ENCODE measurements around the gene STK32C.
A peak's percentile ranks its signal among the peaks of the same experiment; 100 is the strongest.
"Not testable (repeated sequence)": the region's sequence is repeated elsewhere in the genome, so short reads cannot be mapped to it uniquely, and the experiment has no call there.

The STK32C gene

DNA sequence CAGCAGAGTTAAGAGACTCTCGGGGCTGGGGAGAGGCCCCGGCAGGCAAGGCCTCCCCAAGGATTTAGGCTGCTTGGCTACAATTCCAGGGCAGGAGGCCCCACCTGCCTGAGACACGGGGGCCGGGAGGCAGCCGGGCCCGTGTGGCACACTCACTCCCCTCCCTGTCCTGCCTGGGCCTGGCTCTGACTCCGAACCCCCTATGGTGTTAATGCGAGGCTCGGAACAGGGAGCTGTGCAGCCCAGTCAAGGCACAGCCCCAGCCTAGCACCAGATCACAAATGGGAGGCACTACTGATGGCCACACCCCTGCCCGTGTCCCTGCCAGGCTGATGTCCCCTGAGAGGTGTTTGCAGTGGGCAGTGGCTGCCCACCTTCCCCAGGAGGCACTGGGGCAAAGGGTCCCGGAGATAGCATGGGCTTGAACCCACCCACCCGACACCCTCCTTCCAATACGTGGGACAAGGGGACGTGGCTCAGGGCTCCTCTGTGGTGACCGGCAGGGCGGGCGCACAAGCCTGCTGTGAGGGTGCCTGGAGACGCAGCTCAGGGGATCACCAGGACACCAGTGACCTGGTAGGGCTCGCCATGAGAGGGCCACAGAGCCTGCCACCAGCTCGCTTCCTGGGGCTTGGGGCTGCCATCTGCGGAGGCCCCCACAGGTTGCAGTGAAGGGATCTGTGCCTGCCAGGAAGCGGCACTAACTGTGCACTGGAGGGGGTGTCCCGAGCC, 84.0 kb downstream of the STK32C start:
- no peak overlapping the region for H3K27ac ChIP-seq
- DNase-seq (ENCODE audit: low read depth, low spot score) = no peak

- H3K27ac ChIP-seq = no peak overlapping the region
- DNase-seq (ENCODE audit: low read depth, low spot score) = peak; percentile 16
These were observed 84.6 kb downstream of the STK32C start for GRCh38 chr10:132223156-132223590.

GRCh38 chr10:132222726-132223125, 85.0 kb downstream of the STK32C start:
- DNase-seq (ENCODE audit: low read depth, low spot score) = no peak
- H3K27ac ChIP-seq = no peak overlapping the region

DNA sequence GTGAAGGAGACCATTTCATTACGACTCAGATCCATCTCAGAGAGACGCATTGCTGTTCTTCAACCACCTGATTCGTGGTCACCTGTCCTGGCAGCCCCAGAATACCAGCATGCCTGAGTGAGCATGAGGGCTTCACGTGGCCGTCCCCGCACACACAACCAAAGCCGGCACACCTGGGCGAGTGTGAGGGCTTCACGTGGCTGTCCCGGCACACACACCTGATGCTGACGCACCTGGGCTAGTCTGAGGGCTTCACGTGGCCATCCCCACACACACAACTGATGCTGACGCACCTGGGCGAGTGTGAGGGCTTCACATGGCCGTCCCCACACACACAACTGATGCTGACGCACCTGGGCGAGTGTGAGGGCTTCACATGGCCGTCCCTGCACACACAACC, 86.8 kb downstream of the STK32C start:
- H3K27ac ChIP-seq; DNase-seq (ENCODE audit: low read depth, low spot score): not testable (repeated sequence)

- no peak overlapping the region for H3K27ac ChIP-seq
- no peak for DNase-seq (ENCODE audit: low read depth, low spot score)
These were observed 87.7 kb downstream of the STK32C start for GRCh38 chr10:132220061-132220460.

DNA sequence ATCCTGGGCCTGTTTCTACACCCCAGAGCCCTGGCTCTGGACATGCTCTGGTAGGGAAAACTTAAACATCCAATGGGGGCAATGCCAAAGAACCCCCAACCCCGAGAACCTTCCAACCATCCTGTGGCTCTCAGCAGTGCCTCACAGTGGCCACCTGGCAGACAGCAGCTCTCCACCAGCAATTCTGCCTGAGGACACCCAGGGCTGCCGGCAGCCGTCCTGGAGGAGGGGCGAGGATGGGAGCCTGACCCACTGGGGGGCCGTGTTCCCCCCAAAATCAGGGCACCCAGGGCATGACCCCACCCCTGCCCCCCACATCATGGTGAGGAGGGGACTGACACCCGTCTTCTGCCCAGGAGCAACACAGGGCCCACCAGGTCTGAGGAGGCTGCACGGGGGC, 88.3 kb downstream of the STK32C start:
- H3K27ac ChIP-seq = no peak overlapping the region
- no peak for DNase-seq (ENCODE audit: low read depth, low spot score)

DNA sequence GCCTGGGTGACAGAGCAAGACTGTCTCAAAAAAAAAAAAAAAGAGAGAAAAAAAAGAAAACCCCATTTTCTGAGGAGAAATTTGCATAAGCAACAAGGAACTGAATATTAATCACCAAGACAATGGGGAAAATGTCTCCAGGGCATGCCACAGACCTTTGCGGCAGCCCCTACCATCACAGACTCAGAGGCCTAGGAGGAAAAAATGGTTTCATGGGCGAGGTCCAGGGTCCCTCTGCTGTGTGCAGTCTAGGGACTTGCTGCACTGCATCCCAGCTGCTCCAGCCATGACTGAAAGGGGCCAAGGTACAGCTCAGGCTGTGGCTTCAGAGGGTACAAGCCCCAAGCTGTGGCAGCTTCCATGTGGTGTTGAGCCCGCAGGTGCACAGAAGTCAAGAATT, 91.3 kb downstream of the STK32C start:
- not testable (repeated sequence) for DNase-seq (ENCODE audit: low read depth, low spot score); H3K27ac ChIP-seq

GRCh38 chr10:132213917-132214316, 93.8 kb downstream of the STK32C start:
- DNase-seq (ENCODE audit: low read depth, low spot score) = no peak
- no peak overlapping the region for H3K27ac ChIP-seq

GRCh38 chr10:132212816-132213215, 94.9 kb downstream of the STK32C start:
- H3K27ac ChIP-seq = no peak overlapping the region
- DNase-seq (ENCODE audit: low read depth, low spot score) = no peak

DNA sequence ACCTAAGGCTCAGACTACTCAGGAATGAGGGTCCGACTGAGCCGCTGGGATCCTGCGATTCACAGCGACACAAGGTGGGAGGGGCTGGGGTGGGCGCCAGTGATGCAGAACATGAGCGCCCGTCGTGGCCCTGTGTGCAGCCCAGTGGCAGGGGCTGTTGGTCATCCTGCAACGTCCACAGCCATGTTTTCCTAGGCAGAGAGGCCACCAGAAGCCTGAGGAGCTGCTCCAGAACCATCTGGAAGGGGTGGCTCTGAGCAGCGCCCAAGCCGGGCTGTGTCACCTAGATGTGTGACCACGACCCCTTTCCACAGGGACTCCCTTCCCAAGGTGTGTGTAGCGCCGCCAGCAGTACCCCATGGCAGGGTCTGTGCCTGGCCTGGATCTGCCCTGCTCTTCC, 96.5 kb downstream of the STK32C start:
- no peak overlapping the region for H3K27ac ChIP-seq
- DNase-seq (ENCODE audit: low read depth, low spot score) = no peak

DNA sequence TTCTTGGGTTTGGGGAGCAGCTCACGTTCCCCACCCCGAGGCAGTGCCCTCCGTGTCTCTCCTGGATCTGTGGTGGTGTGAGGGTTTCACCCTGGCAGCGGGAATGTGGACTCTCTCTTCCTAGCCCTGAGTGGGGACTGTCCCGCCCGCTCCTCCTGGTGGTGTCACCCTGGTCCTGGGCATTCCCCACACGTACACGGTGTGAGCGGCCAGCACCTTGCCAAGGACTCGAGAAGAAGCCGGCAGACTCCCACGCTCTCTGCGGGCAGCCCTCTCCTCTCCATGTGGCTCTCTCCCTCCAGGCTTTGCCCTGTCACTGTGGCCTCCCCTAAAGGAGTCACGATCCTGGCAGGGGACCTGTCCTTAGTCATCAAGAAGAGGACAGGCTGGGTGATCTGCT, 97.0 kb downstream of the STK32C start:
- H3K27ac ChIP-seq = no peak overlapping the region
- no peak for DNase-seq (ENCODE audit: low read depth, low spot score)

GRCh38 chr10:132209978-132210530, 97.7 kb downstream of the STK32C start:
- no peak for DNase-seq (ENCODE audit: low read depth, low spot score)
- H3K27ac ChIP-seq = no peak overlapping the region

GRCh38 chr10:132209130-132209529, 98.6 kb downstream of the STK32C start:
- DNase-seq (ENCODE audit: low read depth, low spot score) = no peak
- H3K27ac ChIP-seq = no peak overlapping the region

DNA sequence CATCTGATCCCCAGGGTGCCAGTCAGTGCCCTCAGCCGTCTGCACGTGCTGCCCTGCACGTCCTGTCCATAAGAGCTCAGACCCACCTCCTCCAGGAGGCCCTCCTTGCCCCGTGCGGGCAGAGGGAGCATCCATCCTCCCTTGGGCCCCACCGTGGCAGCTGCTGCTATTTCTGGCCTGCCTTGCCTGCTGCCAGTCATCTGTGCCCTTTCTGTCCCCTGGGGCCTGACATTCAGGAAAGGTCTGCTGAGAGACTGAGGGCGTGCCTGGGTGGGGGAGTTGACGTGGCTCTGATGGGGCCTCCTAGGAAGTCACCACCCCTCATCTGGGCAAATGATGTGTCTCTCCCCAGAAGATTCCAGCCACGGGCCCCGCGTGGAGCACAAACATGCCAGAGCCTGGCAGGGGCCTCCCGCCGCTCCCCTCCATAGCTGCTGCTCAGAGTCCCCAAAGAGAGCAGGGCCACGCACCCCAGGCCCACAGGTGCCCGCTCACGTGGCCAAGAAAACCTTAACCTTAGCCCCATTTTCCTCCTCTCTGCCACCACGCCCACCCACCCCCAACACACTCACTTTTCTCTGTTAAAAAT, 99.2 kb downstream of the STK32C start:
- DNase-seq (ENCODE audit: low read depth, low spot score) = no peak
- H3K27ac ChIP-seq = no peak overlapping the region

DNA sequence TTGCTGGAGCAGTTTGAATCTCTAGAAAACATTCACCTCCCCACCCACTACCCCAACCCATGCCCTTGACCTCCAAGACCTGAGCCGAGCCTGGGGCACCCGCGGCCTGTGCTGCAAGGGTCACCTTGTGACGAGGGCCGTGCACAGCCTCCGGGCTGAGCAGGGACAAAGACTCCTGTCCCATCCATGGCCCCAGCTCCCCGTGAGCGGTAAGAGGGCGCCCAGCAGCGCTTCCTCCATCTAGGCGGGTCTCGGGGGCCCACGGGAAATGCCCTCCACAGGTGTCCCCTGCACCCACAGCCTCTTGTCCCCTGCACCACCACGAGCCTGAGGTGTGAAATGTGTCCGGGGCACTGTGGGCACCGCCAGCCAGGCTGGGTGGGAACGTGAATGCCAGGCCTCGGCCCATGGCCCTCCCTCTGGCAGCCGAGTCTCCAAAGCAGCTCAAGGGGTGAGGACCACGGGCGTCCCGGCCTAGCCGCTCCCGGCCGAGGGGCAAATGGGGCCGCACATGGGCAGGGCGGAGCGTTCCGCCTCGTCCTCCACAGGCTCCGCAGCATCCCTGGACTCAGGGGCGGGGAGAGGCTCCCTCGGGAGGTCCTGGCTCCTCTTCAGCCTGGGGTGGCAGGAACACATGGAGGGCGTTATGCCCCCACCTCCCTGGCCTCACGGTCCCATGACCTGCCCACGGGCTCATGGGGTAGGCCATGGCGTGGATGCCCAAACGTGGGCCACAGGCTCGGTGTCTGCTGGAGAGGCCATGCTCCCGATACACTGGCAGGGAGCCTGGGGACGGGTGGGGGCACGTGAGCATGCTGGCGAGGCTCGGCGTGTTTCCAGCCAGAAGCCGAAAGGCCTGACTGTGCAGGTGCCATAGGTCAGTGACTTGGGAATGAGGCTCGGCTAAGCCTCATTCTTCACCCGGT, 100.0 kb downstream of the STK32C start:
- no peak overlapping the region for H3K27ac ChIP-seq
- DNase-seq (ENCODE audit: low read depth, low spot score) = no peak

DNA sequence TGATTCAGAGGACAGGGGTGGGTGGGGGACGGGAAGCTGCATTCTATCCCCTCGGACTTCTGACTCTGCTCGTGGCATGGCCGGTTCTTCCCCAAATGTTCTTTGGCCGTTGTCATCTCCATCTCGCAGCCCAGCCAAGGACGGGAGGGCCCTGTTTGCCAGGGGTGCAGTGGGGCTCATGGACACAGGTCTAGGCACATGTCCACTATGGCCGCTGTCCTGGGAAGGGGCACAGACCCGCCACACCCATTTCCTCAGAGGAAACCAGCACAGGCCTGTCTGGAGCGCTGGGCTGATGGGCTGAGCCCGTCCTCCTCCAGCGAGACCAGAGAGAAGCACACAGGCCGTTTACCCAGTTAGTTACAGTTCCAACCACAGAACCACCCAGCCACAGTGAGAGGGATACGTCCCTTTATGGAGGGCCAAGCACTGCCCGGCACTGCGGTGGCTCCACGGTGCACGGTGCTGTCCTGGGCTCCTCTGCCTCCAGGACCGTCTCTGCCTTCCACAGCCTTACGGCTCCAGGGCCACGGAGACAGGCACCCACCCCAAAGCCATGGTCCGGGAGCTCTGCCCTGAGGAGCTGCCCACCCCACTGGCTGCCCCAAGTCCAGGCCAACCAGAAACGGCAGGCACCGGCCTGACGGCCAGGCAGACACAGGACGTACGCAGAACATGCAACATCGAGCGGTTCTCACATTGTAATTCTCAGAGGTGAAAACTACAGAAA, 100.8 kb downstream of the STK32C start:
- no peak overlapping the region for H3K27ac ChIP-seq
- DNase-seq (ENCODE audit: low read depth, low spot score) = no peak

DNA sequence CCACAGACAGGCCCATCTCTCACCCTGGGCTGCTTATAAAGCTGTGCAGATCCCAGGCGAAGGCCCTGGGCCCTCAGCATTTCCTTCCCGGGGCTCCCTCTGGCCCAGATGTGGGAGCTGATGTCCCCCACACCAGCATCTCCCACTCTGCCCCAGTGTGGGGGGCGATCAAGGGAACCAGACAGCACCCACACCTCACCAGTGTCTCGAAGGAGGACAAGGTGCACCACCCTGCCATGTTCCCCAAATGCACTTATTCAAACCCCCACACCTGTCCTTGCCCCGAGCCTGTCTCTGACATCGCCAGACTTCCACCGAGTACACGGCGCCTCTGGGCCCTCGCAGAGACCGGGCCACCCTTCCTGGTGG, 101.4 kb downstream of the STK32C start:
- no peak for DNase-seq (ENCODE audit: low read depth, low spot score)
- H3K27ac ChIP-seq = no peak overlapping the region

DNA sequence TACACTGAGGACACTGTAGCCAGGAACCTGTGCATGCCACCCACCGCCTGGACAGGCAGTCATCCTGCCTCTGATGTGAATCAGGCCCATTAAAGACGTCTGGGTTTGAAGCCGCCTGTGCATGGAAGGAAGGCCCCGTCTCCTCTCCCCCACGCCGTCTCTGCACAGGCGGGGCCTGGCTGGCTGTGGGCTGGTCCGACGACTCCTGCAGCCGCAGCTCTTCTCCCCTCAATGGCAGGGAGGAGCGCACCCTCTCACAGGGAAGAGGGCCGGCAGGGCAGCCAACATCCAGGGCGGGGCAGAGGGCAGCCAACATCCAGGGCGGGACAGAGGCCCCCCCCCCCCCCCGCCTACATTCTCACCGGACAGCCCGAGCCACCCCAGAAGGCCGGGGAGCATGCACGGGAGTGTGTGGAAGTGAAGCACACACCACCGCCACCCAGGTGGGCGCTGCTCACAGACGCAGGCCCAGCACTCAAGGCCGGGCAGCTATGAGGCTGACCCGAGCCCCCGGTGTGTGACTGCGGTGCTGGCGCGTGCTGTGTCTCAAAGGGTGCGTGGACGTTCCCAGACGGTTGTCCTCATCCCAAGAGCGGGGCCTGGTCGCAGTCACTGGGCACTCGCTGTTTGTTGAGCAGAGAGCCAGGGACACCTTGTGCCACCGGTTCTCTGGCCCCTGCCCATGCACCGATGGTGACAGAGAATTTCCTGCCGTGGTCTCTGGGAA, 101.9 kb downstream of the STK32C start:
- H3K27ac ChIP-seq = no peak overlapping the region
- DNase-seq (ENCODE audit: low read depth, low spot score) = no peak

DNA sequence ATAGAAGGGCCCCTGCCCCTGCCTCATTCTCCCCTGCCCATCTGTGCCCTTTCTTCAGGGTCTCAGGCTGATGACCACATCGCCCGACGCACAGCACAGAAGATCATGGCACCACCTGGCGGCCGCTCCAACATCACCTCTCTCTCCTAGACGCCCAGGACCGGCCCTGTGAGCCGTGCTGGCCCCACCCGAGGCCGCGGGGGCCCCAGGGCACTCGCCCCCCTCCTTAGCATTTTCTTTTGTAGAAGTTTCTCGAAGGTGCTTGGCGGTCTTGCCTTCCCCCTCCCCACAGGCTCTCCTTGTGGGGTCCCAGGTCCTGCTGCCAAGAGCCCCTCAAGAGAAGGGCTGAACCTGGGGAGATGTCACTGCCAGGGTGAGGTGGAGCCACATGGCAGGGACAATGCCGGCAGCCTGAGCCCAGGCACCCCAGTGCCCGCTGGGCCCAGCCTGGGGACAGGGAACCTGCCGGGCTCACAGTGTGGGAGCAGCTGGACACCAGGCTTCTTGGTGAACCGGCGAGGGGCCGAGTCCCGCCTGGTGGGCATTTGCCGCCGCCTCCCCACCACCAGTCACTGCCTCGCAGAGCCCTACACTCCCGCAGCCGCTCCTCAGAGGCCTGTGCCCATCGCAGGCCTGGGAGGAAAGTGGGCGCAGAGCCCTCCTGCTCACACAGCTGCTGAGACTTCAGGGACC, 102.8 kb downstream of the STK32C start:
- no peak for DNase-seq (ENCODE audit: low read depth, low spot score)
- no peak overlapping the region for H3K27ac ChIP-seq
